ENCODE results near the gene THAP8.

Gene THAP8

GRCh38 chr19:35987571-35987896 lies 66.6 kb downstream of the THAP8 start:
- no peak for FAIRE-seq
- no peak for TF ChIP-seq POLR2A (IDR thresholded peaks at IDR 0.05; ENCODE audit: low read depth, low read length)
- no peak for TF ChIP-seq POLR2AphosphoS5 (IDR thresholded peaks at IDR 0.05; ENCODE audit: low read depth, low read length)
- no peak for TF ChIP-seq TAF1 (IDR thresholded peaks at IDR 0.05; ENCODE audit: borderline replicate concordance, low read depth, low read length)
- no peak for DNase-seq (ENCODE audit: insufficient read length)

DNA sequence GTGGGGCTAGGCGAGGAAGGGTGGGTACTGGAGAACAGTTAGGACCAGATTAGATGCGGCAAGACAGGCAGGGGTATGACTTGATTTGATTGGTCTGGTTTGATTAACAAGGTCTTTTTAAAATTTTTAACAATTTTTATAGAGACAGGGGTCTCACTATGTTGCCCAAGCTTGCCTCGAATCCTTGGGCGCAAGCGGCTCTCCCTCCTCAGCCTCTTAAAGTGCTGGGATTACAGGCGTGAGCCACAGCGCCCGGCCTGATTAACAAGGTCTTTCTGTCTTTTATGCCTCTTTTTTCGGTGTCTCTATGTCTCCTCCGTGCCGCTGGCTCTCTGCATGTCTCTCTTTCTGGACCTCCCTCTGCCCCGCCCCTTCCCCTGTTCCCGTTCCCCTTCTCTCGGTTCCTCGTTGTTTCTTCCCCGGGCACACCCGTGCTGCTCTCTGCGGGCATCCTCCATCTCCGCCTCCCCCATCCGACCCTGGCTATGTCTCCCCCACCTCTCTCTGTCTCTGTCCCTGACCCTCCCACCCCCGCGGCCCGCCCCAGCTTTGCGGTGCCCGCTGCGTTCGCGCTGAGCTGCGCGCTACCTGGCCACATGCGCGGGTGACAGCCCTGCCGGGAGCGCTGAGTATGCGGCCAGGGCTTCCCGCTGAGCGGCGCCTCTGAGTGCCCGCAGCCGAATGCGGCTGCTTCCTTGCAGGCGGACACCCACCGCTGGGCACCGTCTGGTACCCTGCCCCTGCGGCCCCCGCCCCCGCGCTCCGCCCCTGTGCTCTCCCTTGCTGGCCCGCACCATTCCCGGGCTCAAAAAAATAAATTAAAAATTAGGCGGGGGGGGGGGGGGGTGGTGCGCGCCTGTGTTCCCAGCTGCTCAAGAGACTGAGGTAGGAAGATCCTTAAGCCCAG lies 67.2 kb downstream of the THAP8 start:
- TF ChIP-seq POLR2A (IDR thresholded peaks at IDR 0.05; ENCODE audit: low read depth, low read length): no peak
- no peak for TF ChIP-seq POLR2AphosphoS5 (IDR thresholded peaks at IDR 0.05; ENCODE audit: low read depth, low read length)
- TF ChIP-seq TAF1 (IDR thresholded peaks at IDR 0.05; ENCODE audit: borderline replicate concordance, low read depth, low read length): no peak
- DNase-seq (ENCODE audit: insufficient read length) (no peak), FAIRE-seq (no peak)

DNA sequence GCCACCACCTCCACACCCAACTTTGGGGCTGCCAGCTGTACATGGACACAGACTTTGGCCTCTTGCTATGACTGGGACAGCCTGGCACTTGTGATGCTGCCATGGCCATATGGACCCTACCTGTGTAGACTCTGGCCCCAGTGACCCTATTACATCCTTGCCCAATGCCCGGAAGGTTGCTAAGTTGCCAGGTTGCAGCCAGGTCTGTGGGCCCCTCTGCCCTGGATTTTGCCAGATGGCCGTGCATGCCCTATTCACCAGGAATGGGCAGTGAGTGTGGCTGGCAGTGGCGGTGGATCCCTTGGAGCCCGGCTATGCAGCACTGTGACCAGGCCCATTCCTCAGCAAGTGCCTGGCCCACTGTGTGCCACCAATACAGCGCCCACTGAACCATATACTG lies 68.0 kb downstream of the THAP8 start:
- no peak for DNase-seq (ENCODE audit: insufficient read length)
- TF ChIP-seq TAF1 (IDR thresholded peaks at IDR 0.05; ENCODE audit: borderline replicate concordance, low read depth, low read length): no peak
- no peak for TF ChIP-seq POLR2A (IDR thresholded peaks at IDR 0.05; ENCODE audit: low read depth, low read length)
- TF ChIP-seq POLR2AphosphoS5 (IDR thresholded peaks at IDR 0.05; ENCODE audit: low read depth, low read length): no peak
- FAIRE-seq: no peak
